NCI-H2081 treated with DMSO at 0.1 percent for 48 hours (cell line): ENCODE data around the gene MYO7B.

Experiments
- DNase-seq: peaks from one replicate; lab custom pipeline; 2025; lab: John Stamatoyannopoulos, UW

MYO7B gene

GRCh38 chr2:127681288-127681804 is 145.9 kb downstream of the MYO7B start:
- DNase-seq = no peak

GRCh38 chr2:127681976-127682857 is 146.7 kb downstream of the MYO7B start:
- DNase-seq = no peak

GRCh38 chr2:127683056-127683455 is 147.6 kb downstream of the MYO7B start:
- no peak for DNase-seq

- no peak for DNase-seq
Measured at GRCh38 chr2:127683757-127684156, 148.3 kb downstream of the MYO7B start.

- DNase-seq = no peak
Measured at GRCh38 chr2:127685410-127686080, 150.1 kb downstream of the MYO7B start.
